ENCODE data around the gene DACT2.

- TF ChIP-seq YY1 (IDR thresholded peaks at IDR 0.05; ENCODE audit: low read depth, low read length) (no peak), USF1 (IDR thresholded peaks at IDR 0.05; ENCODE audit: borderline replicate concordance, extremely low read length, insufficient read depth, low read depth, low read length) (no peak), SREBF2 (IDR thresholded peaks at IDR 0.05; ENCODE audit: low read length) (no peak)
These were observed 8.5 kb upstream of the DACT2 start for GRCh38 chr6:168328086-168328485.
